Neural cell (in vitro differentiated cells): ENCODE data around the gene ABCA8. TPM values are rescaled to one million over a fixed set of nuclear protein-coding genes. Genes with fewer than 3 reads are reported as not detected.

Source experiments
- H2AFZ ChIP-seq: fragments of 200-600, 300-800 bp; sonication (generic), shearing (Covaris generic); 2 replicates; pipeline ENCODE4 v1.6.0; 2014; ENCODE audit warnings: low read depth, mild to moderate bottlenecking, antibody characterized with exemption, low read length, moderate library complexity
- H3F3A ChIP-seq: fragments of 200-600 bp; shearing (Covaris generic); 2 replicates; pipeline ENCODE4 v1.6.1; 2016; ENCODE audit warnings: mild to moderate bottlenecking, moderate library complexity, mixed read lengths, antibody characterized with exemption, low read length; ENCODE audit not compliant: insufficient read depth, poor library complexity, severe bottlenecking
- H3K27ac ChIP-seq: fragments of 200-600, 300-800 bp; sonication (generic), shearing (Covaris generic); 2 replicates; pipeline ENCODE4 v1.5.1; 2014; ENCODE audit warnings: mild to moderate bottlenecking, low read length, moderate library complexity
- H3K27me3 ChIP-seq: fragments of 300-800, 200-600 bp; sonication (generic), shearing (Covaris generic); 2 replicates; pipeline ENCODE4 v1.6.0; 2014; ENCODE audit warnings: mild to moderate bottlenecking, low read depth, low read length, moderate library complexity; ENCODE audit not compliant: insufficient read depth
- H3K36me3 ChIP-seq: fragments of 300-800, 200-600 bp; sonication (generic), shearing (Covaris generic); 2 replicates; pipeline ENCODE4 v1.5.1; 2014; ENCODE audit warnings: mild to moderate bottlenecking, antibody characterized with exemption, low read length, moderate library complexity; ENCODE audit not compliant: insufficient read depth
- H3K4me2 ChIP-seq: fragments of 300-800, 200-600 bp; sonication (generic), shearing (Covaris generic); 2 replicates; pipeline ENCODE4 v1.6.0; 2014; ENCODE audit warnings: mild to moderate bottlenecking, low read length
- H3K4me3 ChIP-seq: fragments of 300-800, 200-600 bp; sonication (generic), shearing (Covaris generic); 2 replicates; pipeline ENCODE4 v1.5.1; 2014; ENCODE audit warnings: mild to moderate bottlenecking, low read length, moderate library complexity
- H3K79me2 ChIP-seq: fragments of 200-600 bp; shearing (Covaris generic); replicated peaks from 2 replicates; pipeline ENCODE4 v1.6.0; 2014; ENCODE audit warnings: mild to moderate bottlenecking, low read length, moderate library complexity; ENCODE audit not compliant: insufficient read depth
- H3K9ac ChIP-seq: fragments of 300-800, 200-600 bp; sonication (generic), shearing (Covaris generic); 2 replicates; pipeline ENCODE4 v1.6.1; 2016; ENCODE audit warnings: mild to moderate bottlenecking, low read length, mixed read lengths
- H3K9me2 ChIP-seq: fragments of 200-600 bp; shearing (Covaris generic); 2 replicates; pipeline ENCODE4 v1.6.1; 2016; ENCODE audit warnings: mild to moderate bottlenecking, low read length, mixed read lengths; ENCODE audit not compliant: insufficient read depth
- H3K9me3 ChIP-seq: fragments of 200-600, 300-800 bp; sonication (generic), shearing (Covaris generic); 2 replicates; pipeline ENCODE4 v1.6.1; 2016; ENCODE audit warnings: mild to moderate bottlenecking, mixed run types, low read length, moderate library complexity, mixed read lengths
- H4K20me1 ChIP-seq: fragments of 200-600 bp; shearing (Covaris generic); 2 replicates; pipeline ENCODE4 v1.6.1; 2016; ENCODE audit warnings: mild to moderate bottlenecking, mixed run types; ENCODE audit not compliant: insufficient read depth
- CTCF ChIP-seq: fragments of 450-650 bp; IDR thresholded peaks from 2 replicates; pipeline ENCODE4 v1.5.1; 2014; ENCODE audit warnings: antibody characterized with exemption, mild to moderate bottlenecking, moderate library complexity; ENCODE audit not compliant: poor library complexity, severe bottlenecking
- EP300 ChIP-seq: fragments of 450-650 bp; conservative IDR thresholded peaks from 2 replicates; pipeline ENCODE4 v1.6.1; 2014; ENCODE audit warnings: antibody characterized with exemption, mild to moderate bottlenecking, moderate library complexity; ENCODE audit not compliant: poor library complexity, severe bottlenecking
- EZH2 ChIP-seq: fragments of 200-600, 300-800 bp; shearing (Covaris generic), sonication (generic); IDR thresholded peaks from 2 replicates; pipeline ENCODE4 v1.6.1; 2014; ENCODE audit warnings: antibody characterized with exemption, low read length, borderline replicate concordance, mild to moderate bottlenecking; ENCODE audit not compliant: insufficient read depth, poor library complexity, severe bottlenecking
- MXI1 ChIP-seq: fragments of 450-650 bp; conservative IDR thresholded peaks from 2 replicates; pipeline ENCODE4 v1.6.1; 2014; ENCODE audit warnings: antibody characterized with exemption, mild to moderate bottlenecking; ENCODE audit not compliant: poor library complexity, severe bottlenecking
- POLR2AphosphoS5 ChIP-seq: IDR thresholded peaks from 2 replicates; pipeline ENCODE4 v1.6.1; 2012
- RAD21 ChIP-seq: fragments of 450-650 bp; conservative IDR thresholded peaks from 2 replicates; pipeline ENCODE4 v1.6.1; 2014; ENCODE audit warnings: antibody characterized with exemption, mild to moderate bottlenecking, moderate library complexity
- REST ChIP-seq: IDR thresholded peaks from 2 replicates; pipeline ENCODE4 v1.6.1; 2012; ENCODE audit warnings: borderline replicate concordance
- SMC3 ChIP-seq: fragments of 450-650 bp; conservative IDR thresholded peaks from 2 replicates; pipeline ENCODE4 v1.6.1; 2014; ENCODE audit warnings: antibody characterized with exemption, mild to moderate bottlenecking, moderate library complexity; ENCODE audit not compliant: poor library complexity
- TAF1 ChIP-seq: IDR thresholded peaks from 2 replicates; pipeline ENCODE4 v1.6.1; 2012; ENCODE audit warnings: low read depth
- polyA plus RNA-seq: library from polyadenylated mRNA; depleted of rRNA; stranded (reverse); fragments of >200 nt; gene quantifications from 2 replicates; pipeline ENCODE4 v1.2.3, GENCODE V29; 2014

The ABCA8 gene
- polyA plus RNA-seq, 1 donor from 2014 or later, result not detected

- Histone ChIP-seq H3K4me3 (no peak overlapping the region), H3K36me3 (no peaks in the 10 kb centered on the region), H4K20me1 (no peaks in the 10 kb centered on the region), H3K4me2 (no peak overlapping the region), H3K79me2 (no peaks in the 10 kb centered on the region), H3K9me2 (no peaks in the 10 kb centered on the region), H3K9ac (no peak overlapping the region), H2AFZ (no peak overlapping the region), H3F3A (no peaks in the 10 kb centered on the region), H3K27me3 (no peaks in the 10 kb centered on the region), H3K9me3 (no peaks in the 10 kb centered on the region), H3K27ac (no peak overlapping the region)
- TF ChIP-seq SMC3 (no peak), REST (no peak), EZH2 (no peak), MXI1 (no peak), RAD21 (no peak), TAF1 (no peak), CTCF (no peak), POLR2AphosphoS5 (no peak)
Measured at GRCh38 chr17:68969101-68969500, 13.9 kb upstream of the ABCA8 start.

- no peak overlapping the region for H3K4me3 ChIP-seq
- no peaks in the 10 kb centered on the region for H3K27me3 ChIP-seq
- H3K36me3 ChIP-seq, result no peaks in the 10 kb centered on the region
- H3F3A ChIP-seq, result no peaks in the 10 kb centered on the region
- no peak overlapping the region for H3K9ac ChIP-seq
- no peak overlapping the region for H3K4me2 ChIP-seq
- no peaks in the 10 kb centered on the region for H3K79me2 ChIP-seq
- H2AFZ ChIP-seq, result no peak overlapping the region
- no peaks in the 10 kb centered on the region for H3K9me2 ChIP-seq
- TF ChIP-seq MXI1 (no peak), EZH2 (no peak)
- no peaks in the 10 kb centered on the region for H3K9me3 ChIP-seq
- no peak overlapping the region for H3K27ac ChIP-seq
- H4K20me1 ChIP-seq, result no peaks in the 10 kb centered on the region
Measured at GRCh38 chr17:68963958-68964357, 8.8 kb upstream of the ABCA8 start.

GRCh38 chr17:68961214-68961882 is 6.2 kb upstream of the ABCA8 start:
- Histone ChIP-seq H3K79me2 (no peaks in the 10 kb centered on the region), H3K27me3 (no peaks in the 10 kb centered on the region), H3K9me3 (no peaks in the 10 kb centered on the region), H2AFZ (no peak overlapping the region), H3K9me2 (no peaks in the 10 kb centered on the region), H3K36me3 (no peaks in the 10 kb centered on the region), H3K9ac (no peak overlapping the region), H3F3A (no peaks in the 10 kb centered on the region), H3K4me3 (no peak overlapping the region), H3K27ac (no peak overlapping the region), H3K4me2 (no peak overlapping the region), H4K20me1 (no peaks in the 10 kb centered on the region)
- TF ChIP-seq EP300 (no peak), REST (no peak), CTCF (no peak), EZH2 (no peak), POLR2AphosphoS5 (no peak), SMC3 (no peak), MXI1 (no peak), TAF1 (no peak), RAD21 (no peak)
